Inferior parietal cortex (tissue), 1 donor: ENCODE measurements around the gene C19orf81.
"Not testable (repeated sequence)": the region's sequence is repeated elsewhere in the genome, so short reads cannot be mapped to it uniquely, and the experiment has no call there.

Source experiments
- DNase-seq: peaks from one replicate; pipeline ENCODE4 v3.0.0-alpha.2; 2016; ENCODE audit errors: extremely low spot score

Gene C19orf81

DNA sequence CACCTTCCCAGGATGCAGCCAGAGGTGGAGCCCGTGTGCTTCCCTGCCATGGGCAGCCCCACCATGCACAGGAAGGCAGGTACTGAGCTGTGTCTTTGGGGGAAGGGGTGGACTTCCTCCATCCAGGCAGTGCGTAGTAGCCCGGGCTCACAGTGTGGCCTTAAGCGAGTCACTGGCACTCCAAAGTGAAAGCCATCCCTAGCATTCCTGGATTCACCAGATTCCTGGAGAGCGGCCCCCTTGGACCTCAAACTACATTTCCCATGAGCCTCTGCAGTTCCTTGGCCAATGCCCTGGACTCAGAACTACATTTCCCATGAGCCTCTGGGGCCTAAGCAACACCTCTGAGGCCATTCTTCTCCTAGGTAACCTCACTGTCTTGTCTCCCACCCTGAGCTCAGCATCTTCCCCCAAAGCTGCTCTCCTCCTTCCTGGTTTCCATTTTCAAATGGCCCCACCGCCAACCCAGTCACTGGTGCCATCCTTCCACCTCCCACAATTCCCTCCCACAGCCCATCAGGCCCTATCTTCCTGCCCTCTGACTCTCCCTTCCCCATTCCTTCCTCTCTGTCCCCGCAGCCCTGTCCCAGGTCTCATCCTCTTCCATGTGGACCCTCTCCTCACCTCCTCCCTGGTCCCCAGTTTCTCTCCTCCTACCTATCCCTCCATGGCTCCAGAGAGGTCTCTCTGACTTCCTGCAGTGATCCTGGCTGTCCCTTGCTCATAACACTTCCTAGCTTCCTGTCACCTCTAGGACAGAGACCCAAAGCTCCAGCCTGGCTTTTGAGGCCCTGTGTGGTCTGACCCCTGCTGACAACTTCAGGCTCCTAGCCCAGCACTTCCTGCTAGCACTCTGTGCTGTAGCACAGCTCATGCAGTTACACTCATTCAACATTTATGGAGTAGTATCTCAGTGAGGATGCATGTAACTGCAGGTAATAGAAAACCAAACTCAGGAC is at the start of gene C19orf81:
TSS of gene C19orf81 (plus strand) at position 13 of the 959 bp plus-strand sequence. CDS start at position 13, 0 bp downstream.
- peak; percentile 22 for DNase-seq

DNA sequence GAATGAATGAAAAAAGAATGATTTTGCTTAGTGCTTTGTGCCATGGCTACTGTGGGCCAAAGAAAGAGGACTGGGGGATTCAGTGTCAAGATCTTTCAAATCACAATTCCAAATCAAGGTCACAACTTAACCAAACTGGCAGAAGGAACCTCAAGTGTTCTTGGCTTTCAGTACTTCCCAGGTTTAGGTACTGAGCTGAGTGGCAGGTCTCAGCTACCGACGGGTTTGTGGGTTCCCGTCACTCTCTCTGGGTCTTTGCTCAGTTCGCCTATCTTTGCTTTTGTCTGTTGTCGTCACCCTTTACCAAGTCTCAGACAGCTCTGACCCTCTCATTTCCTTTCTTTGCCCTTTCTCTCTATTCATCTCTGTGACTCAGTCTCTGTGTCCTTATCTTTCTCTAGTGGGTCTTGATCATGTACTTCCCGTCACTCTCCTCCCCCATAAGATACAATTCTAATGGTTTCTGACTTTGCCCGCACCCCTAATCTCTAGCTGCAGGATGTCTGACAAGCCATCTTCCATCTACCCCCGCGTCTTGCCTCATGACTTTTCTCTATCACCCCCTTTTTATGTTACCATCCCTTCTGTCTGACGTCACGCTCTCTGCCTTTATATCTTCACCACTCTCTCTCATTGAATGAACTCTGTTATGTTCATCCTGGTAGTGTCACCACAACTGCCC is 47.7 kb upstream of the C19orf81 start:
- no peak for DNase-seq

DNA sequence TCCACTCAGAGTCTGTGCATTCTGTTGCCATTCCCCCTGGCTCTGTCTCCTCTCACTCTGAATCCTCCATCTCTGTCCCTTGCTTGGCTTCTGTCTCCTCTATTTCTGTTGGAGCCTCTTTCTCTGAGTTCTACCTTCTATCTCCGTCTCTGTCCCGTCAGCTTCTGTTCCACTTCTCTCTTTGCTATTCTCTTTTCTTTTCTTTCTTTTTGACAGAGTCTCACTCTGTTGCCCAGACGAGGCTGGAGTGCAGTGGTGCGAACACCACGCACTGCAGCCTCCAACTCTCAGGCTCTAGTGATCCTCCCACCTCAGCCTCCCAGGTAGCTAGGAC is 47.2 kb upstream of the C19orf81 start:
- no peak for DNase-seq

GRCh38 chr19:50602496-50602895 is 46.7 kb upstream of the C19orf81 start:
- DNase-seq = no peak

GRCh38 chr19:50602935-50603334 is 46.3 kb upstream of the C19orf81 start:
- DNase-seq = no peak

GRCh38 chr19:50604264-50605073 is 44.8 kb upstream of the C19orf81 start:
- not testable (repeated sequence) for DNase-seq

DNA sequence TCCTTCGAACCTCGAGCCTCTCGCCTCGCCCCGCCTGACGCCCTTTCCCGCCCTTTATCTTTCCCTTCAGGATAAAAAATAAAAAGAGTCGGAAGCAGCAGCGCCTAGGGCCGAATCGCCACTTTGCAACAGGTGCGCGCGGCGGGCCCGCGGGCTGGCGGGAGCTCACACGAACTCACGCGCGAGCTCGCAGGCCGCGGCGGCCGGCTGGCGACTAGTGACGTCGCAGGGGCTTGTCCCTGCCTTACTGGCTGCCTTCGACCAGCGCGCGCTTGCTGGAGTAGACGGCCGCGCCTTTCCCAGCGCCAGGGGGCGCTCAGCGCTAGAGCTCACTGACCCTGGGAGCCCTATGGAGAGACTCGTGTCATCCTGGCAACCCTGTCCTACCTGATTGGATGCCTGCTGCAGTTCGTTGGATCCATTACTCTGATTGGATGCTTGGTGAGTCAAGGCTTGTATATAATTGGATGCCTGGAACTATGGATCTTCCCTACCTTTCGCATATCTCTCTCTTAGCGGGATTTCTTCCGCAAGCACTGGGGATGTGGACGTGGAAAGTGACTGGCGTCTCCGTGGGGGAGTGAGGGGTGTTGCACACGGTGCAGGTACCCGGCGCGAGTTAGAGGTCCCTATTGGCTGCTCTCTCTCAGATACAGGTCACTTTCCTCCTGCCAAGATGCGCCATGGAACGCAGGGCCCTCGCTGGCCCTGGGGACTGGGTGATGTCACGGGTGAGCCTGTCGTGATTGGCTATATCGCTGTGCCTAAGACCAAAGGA is 43.0 kb upstream of the C19orf81 start:
- not testable (repeated sequence) for DNase-seq

- DNase-seq = no peak
Measured at GRCh38 chr19:50607388-50607787, 41.9 kb upstream of the C19orf81 start.

DNA sequence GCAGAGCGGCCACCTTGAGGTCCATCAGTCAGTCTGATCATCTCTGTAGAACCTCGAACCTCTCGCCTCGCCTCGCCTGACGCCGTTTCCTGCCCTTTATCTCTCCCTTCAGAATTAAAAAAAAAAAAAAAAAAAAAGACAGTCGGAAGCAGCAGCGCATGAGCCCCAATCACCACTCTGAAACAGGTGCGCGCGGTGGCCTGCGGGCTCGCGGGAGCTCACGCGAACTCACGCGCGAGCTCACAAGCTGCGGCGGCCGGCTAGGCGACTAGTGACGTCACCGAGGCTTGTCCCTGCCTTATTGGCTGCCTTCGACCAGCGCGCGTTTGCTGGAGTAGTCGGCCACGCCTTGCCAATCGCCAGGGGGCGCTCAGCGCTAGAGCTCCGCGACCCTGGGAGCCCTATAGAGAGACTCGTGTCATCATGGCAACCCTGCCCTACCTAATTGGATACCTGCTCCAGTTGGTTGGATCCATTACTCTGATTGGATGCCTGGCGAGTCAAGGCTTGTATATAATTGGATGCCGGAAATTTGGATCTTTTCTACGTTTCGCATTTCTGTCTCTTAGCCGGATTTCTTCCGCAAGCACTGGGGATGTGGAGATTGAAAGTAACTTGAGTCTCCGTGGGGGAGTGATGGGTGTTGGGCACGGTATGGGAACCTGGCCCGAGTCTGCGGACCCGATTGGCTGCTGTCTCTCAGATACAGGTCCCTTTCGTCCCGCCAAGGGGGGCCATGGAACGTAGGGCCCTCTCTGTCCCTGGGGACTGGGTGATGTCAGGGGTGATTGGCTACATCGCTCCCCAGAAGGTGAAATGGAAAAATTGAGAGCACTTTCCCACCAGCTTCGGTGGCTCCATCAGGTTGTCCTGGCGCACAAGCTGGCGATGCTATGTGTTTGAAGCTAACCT is 41.1 kb upstream of the C19orf81 start:
- peak; percentile 97 for DNase-seq

DNA sequence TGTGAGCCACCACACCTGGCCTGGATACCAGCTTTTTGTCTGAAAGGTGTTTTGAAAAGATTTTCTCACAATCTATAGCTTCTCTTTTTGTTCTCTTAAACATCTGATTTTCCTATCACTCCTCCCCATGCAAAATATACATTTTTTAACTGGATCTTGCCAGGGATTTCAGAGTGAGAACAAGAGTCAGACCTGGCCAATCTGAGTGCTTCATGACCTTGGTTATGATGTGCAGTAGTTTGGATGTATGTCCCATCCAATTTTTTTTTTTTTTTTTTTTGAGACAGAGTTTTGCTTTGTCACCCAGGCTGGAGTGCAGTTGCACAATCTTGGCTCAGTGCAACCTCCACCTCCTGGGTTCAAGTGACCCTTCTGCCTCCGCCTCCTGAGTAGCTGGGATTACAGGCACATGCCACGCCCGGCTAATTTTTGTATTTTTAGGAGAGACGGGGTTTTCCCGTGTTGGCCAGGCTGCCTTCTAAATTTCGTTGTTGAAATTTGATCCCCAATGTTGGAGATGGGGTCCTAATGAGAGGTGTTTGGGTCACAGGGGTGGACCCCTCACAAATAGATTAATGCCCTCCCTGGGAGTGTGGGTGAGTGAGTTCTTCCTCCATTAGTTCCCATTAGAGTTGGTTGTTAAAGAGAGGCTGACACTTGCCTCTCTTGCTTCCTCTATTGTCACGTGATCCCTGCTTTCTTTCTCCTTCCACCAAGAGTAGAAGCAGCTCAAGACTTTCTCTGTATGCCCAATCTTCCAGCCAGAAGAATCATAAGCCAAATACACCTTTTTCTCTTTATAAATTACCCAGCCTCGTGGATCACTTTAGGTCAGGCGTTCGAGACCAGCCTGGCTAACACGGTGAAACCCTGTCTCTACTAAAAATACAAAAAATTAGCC is 36.5 kb upstream of the C19orf81 start:
- not testable (repeated sequence) for DNase-seq

- not testable (repeated sequence) for DNase-seq
Measured at GRCh38 chr19:50618379-50618778, 30.9 kb upstream of the C19orf81 start.

DNA sequence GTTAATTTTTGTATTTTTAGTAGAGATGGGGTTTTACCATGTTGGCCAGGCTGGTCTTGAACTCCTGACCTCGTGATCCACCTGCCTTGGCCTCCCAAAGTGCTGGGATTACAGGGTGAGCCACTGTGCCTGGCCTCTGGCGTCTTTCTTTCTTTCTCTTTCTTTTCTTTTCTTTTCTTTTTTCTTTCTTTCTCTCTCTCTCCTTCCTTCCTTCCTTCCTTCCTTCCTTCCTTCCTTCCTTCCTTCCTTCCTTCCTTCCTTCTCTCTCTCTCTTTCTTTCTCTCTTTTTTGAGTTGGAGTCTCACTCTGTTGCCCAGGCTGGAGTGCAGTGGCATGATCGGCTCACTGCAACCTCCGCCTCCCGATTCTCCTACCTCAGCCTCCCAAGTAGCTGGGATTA is 30.1 kb upstream of the C19orf81 start:
- DNase-seq = not testable (repeated sequence)

DNA sequence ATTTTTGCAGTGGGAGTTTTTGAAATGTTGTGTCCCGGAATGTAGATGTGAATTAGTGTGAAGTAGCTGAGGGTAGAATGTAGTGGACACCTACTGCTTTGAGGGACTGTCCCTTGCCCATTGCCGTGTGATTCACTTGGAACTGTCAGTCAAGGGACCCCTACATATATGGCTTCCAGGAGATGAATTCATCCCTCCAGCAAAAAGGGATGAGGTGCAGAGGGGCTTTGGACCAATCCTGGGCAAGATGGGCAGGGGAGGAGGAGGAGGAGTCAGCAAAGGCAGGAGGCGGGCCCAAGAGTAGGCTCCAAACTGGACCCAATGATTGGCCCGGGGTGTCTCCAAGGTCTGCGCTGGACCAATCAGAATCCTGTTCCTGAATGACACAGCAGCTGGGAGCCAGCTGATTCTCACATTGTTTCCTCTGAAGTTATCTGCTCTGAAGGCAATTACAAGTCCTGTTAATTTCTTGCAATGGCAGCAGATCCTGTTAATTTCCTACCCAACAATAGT is 28.8 kb upstream of the C19orf81 start:
- not testable (repeated sequence) for DNase-seq

DNA sequence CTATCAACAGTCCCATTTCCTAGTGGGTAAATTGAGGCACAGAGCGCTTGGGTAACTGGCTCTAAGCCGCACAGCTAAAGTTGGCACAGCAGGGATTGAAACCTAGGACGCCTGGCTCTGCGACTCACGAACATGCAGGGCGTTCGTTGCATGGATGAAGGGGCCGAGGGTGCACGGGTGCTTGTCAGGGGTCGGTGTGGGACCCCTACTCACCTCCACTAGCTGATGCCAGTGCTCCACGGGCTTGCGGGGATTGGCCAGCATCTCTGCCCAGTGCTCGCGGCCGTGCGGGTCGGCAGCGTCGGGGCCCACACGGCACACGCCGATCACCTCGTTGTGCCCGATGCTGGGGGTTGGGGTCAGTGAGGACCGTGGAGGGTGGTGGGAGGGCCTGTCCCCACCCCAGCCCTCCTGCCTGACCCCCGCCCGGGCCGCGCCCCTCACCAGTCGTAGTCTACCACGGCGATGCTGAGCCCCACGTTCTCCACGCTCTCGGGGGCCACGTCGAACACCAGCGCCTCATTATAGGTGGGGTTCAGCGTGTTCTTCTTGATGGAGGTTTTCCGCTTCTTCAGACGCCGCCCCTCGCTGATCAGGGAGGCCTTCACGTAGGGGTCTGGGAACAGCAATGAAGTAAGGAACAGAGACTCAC is 24.2 kb upstream of the C19orf81 start:
- DNase-seq = no peak

DNA sequence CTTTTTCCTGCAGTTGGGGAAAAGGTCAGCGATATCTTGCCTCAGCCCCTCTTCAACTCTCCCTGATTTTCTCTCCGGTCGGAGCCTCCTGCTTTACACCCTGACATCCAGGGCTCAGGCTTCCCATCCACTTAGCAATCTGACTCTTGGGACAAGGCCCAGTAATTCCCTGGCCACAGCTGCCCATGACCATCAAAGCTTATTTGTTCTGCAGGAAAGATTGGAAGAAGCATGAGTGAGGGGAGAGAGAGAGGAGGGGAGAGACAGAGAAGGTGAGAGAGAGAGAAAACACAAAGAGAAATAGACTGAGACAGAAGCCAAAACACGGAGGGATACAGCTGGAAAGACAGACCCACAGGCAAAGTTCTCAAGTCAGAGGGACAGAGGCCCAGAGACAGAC is 23.2 kb upstream of the C19orf81 start:
- DNase-seq = no peak

- DNase-seq = no peak
Measured at GRCh38 chr19:50626795-50627194, 22.4 kb upstream of the C19orf81 start.

DNA sequence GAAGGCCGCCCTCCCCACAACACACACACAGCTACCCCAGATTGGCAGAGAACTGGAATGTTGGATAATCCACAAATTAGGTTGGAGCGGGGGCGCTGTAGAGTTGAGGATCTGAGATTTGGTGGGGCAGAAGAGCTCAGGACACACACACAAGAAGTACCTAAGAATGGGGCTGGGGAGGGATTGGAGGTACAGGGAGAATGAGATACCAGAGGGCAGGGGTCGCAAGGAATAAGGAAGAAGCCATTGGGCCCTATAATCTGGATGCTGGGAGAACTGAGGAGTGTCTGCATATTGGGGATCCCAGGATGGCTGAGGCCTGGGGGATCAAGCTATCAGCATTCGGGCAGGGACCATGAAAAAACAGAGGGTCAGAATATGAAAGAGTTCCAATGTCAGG is 21.1 kb upstream of the C19orf81 start:
- no peak for DNase-seq

DNA sequence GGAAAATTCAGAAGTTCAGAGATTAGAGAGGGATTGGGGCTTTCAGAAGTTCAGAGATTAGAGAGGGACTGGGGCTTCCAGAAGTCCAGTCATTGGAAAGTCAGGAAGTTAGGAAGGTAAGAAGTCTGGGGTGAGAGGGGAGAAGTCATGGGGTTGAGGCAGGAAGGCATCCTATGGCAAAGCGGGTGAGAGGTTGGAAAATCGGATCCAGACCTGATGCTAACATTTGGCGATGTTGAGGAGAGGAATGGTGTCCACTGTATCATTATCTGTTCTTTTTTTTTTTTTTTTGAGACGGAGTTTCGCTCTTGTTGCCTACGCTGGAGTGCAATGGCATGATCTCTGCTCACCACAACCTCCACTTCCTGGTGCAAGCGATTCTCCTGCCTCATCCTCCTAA is 20.7 kb upstream of the C19orf81 start:
- no peak for DNase-seq
